CD4-positive, alpha-beta T cell (primary cell): ENCODE measurements around the gene ACTRT3. TPM values are rescaled to one million over a fixed set of nuclear protein-coding genes. Genes with fewer than 3 reads are reported as not detected.

Experiments used
- ATAC-seq: fragments of 200-7000 bp; cut with Tn5 transposase; one replicate; pipeline ENCODE4 v1.10.0; 2022; ENCODE audit warnings: mild to moderate bottlenecking; ENCODE audit not compliant: poor library complexity
- CTCF ChIA-PET: fragments of 350-600 bp; sonication (Branson Sonifier 250); formaldehyde crosslinking; loops from one replicate; lab custom pipeline; 2021; ENCODE audit warnings: antibody characterized with exemption, inconsistent platforms; lab: Charles Lee
- POLR2A ChIA-PET: fragments of 350-600 bp; sonication (Branson Sonifier 250); formaldehyde crosslinking; loops from one replicate; lab custom pipeline; 2021; ENCODE audit warnings: antibody characterized with exemption, inconsistent platforms; lab: Charles Lee
- DNase-seq, 14 experiments: peaks; one replicate each; pipeline ENCODE4 v3.0.0-alpha.2; 2013 to 2020; ENCODE audit warnings: mixed read lengths in 2 of 14
- H3K27ac ChIP-seq, 2 donors: one replicate each; pipeline versions ENCODE4 v1.5.1 to v1.7.0; 2013; ENCODE audit warnings: low read length in 2 of 2, low read depth in 1 of 2, mild to moderate bottlenecking in 1 of 2
- H3K27me3 ChIP-seq, 2 experiments: 1 replicate in 1 of 2; 2 replicates in 1 of 2; pipeline versions ENCODE4 v1.6.1 to v1.7.0; 2013; ENCODE audit warnings: low read length in 2 of 2, control low read depth in 1 of 2, mild to moderate bottlenecking in 1 of 2, moderate library complexity in 1 of 2; ENCODE audit not compliant: insufficient read depth in 2 of 2, control insufficient read depth in 1 of 2
- H3K36me3 ChIP-seq: one replicate; pipeline ENCODE4 v1.6.1; 2013; ENCODE audit warnings: low read length, control low read depth; ENCODE audit not compliant: insufficient read depth
- H3K4me1 ChIP-seq: one replicate; pipeline ENCODE4 v1.6.1; 2013; ENCODE audit warnings: low read length, control low read depth; ENCODE audit not compliant: insufficient read depth
- H3K4me3 ChIP-seq: one replicate; pipeline ENCODE4 v1.5.1; 2013; ENCODE audit warnings: mild to moderate bottlenecking, low read length, moderate library complexity
- H3K9me3 ChIP-seq, 2 experiments: 1 replicate in 1 of 2; 2 replicates in 1 of 2; pipeline versions ENCODE4 v1.6.1 to v1.7.0; 2013; ENCODE audit warnings: low read length in 2 of 2, mild to moderate bottlenecking in 2 of 2, control low read depth in 1 of 2, moderate library complexity in 1 of 2; ENCODE audit not compliant: control insufficient read depth in 1 of 2, insufficient read depth in 1 of 2
- H3K27ac Mint-ChIP-seq: one replicate; pipeline ENCODE4 v1.8.0; 2020; ENCODE audit warnings: mixed read lengths
- H3K27me3 Mint-ChIP-seq: one replicate; pipeline ENCODE4 v1.8.0; 2021; ENCODE audit warnings: mixed read lengths
- H3K36me3 Mint-ChIP-seq: one replicate; pipeline ENCODE4 v1.8.0; 2021; ENCODE audit warnings: low read depth, mixed read lengths
- H3K4me1 Mint-ChIP-seq: one replicate; pipeline ENCODE4 v1.8.0; 2021; ENCODE audit warnings: low read depth, mixed read lengths
- H3K4me3 Mint-ChIP-seq: one replicate; pipeline ENCODE4 v1.8.0; 2020; ENCODE audit warnings: mild to moderate bottlenecking, mixed read lengths
- H3K9me3 Mint-ChIP-seq: one replicate; pipeline ENCODE4 v1.8.0; 2020; ENCODE audit warnings: mixed read lengths
- intact Hi-C, 2 experiments: fragments of 100-400 bp; cut with DNase I in 1 of 2; cut with micrococcal nuclease in 1 of 2; formaldehyde crosslinking; loops; one replicate each; pipeline versions ENCODE4 v1.15.1 to v1.9.0; 2023 to 2025; cut with DNase I, micrococcal nuclease
- total RNA-seq, 174 experiments: library from RNA in 2 of 174; stranded (reverse) in 2 of 174; gene quantifications; one replicate each; pipeline ENCODE4 v1.2.3 and lab custom pipeline; 2021 to 2026
- TF ChIP-seq, protein P1 (sequence below): fragments of 200-600 bp; IDR thresholded peaks from one replicate; pipeline ENCODE4 v1.8.0; 2022; ENCODE audit warnings: antibody characterized with exemption, mild to moderate bottlenecking

The ACTRT3 gene
- total RNA-seq, 2 experiments from 2014 or later = not detected

DNA sequence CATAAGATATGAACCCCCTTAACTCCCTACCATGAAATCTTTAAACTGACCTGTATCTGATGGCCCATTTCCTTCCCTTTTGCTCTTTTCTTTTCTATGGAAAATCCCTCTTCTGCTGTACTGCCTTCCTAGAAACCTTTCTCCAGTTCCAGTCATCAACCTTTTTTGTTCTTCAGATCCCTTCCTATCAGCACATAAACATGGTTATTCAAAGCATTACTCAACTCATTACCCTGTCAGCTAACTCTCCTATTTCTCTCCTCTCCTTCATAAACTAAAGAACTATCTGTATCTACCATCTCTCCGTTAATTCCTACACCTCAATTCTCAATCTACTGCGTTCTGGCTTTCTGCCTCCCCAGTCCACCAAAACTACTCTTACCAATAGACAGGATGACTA, 17.5 kb downstream of the ACTRT3 start:
- TF ChIP-seq, protein P1, sequence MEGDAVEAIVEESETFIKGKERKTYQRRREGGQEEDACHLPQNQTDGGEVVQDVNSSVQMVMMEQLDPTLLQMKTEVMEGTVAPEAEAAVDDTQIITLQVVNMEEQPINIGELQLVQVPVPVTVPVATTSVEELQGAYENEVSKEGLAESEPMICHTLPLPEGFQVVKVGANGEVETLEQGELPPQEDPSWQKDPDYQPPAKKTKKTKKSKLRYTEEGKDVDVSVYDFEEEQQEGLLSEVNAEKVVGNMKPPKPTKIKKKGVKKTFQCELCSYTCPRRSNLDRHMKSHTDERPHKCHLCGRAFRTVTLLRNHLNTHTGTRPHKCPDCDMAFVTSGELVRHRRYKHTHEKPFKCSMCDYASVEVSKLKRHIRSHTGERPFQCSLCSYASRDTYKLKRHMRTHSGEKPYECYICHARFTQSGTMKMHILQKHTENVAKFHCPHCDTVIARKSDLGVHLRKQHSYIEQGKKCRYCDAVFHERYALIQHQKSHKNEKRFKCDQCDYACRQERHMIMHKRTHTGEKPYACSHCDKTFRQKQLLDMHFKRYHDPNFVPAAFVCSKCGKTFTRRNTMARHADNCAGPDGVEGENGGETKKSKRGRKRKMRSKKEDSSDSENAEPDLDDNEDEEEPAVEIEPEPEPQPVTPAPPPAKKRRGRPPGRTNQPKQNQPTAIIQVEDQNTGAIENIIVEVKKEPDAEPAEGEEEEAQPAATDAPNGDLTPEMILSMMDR = no peak
- H3K9me3 Mint-ChIP-seq = no peaks in the 10 kb centered on the region
- no peak for ATAC-seq

DNA sequence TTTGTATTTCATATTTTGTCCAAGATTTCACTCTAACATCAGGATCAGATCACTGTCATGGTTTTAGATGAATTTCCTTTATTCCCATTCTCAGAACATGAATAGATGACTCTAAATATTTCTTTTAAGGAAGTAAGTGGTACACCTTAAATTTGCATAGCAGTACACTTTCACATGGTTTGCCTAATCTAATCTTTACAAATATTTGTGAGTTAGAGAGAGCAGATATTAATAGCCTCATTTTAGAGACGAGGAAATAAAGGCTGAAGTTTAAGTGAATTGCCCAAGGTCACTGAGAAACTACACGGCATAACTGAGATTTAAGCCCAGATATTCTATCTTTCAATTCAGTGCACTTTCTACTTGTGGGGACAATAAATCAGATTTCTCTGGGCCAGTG, 18.7 kb downstream of the ACTRT3 start:
- peaks cover 6 to 9% of the 10 kb centered on the region in 2 experiments for H3K27me3 ChIP-seq
- H3K9me3 ChIP-seq = no peaks in the 10 kb centered on the region
- POLR2A ChIA-PET = no interaction called here
- Mint-ChIP-seq H3K27ac (no peak overlapping the region), H3K4me1 (peaks cover 4% of the 10 kb centered on the region), H3K36me3 (no peaks in the 10 kb centered on the region), H3K9me3 (no peaks in the 10 kb centered on the region), H3K27me3 (peaks cover 33% of the 10 kb centered on the region), H3K4me3 (no peak overlapping the region)
- H3K27ac ChIP-seq = no peak overlapping the region
- ATAC-seq (no peak), DNase-seq (no peak)
- no peaks in the 10 kb centered on the region for H3K36me3 ChIP-seq
- intact Hi-C loops = no loop called here
- no peak overlapping the region for H3K4me3 ChIP-seq
- H3K4me1 ChIP-seq = no peaks in the 10 kb centered on the region
- CTCF ChIA-PET = no interaction called here
- TF ChIP-seq, protein P1 = no peak

More for the DNA sequence above, 17.5 kb downstream of the ACTRT3 start:
- H3K4me3 Mint-ChIP-seq = no peak overlapping the region
- POLR2A ChIA-PET = no interaction called here
- CTCF ChIA-PET = no interaction called here
- H3K36me3 Mint-ChIP-seq = no peaks in the 10 kb centered on the region
- no peaks in the 10 kb centered on the region for H3K4me1 ChIP-seq
- no peak overlapping the region for H3K4me3 ChIP-seq
- H3K27ac Mint-ChIP-seq = no peak overlapping the region
- peaks cover 27% of the 10 kb centered on the region for H3K27me3 Mint-ChIP-seq
- peaks cover 3 to 9% of the 10 kb centered on the region in 2 experiments for H3K27me3 ChIP-seq
- H3K4me1 Mint-ChIP-seq = peaks cover 4% of the 10 kb centered on the region
- intact Hi-C loops = no loop called here
- no peaks in the 10 kb centered on the region for H3K36me3 ChIP-seq
- H3K9me3 ChIP-seq = no peaks in the 10 kb centered on the region
- no peak for DNase-seq
- no peak overlapping the region for H3K27ac ChIP-seq

DNA sequence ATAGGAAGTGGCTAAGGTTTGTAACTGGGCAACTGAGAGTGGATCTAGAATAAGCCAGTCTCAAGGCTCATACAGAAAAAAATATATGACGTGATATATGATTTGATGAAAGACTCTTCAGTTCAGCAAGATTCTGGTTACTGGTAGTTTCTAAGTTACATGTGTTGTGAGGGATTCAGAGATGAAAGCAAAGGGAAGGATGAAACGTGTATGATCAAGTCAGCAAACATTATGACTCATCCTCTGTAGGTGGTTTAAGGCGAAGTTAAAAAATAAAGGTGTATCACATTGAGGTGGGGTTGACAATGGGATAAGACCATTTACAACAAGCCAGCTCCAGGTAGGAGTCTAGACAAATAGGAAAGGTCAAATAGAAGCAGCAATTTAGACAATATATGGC, 20.7 kb downstream of the ACTRT3 start:
- no peaks in the 10 kb centered on the region for H3K36me3 ChIP-seq
- Mint-ChIP-seq H3K36me3 (no peaks in the 10 kb centered on the region), H3K27me3 (peaks cover 33% of the 10 kb centered on the region)

More for the DNA sequence above, 20.7 kb downstream of the ACTRT3 start:
- Mint-ChIP-seq H3K4me1 (peaks cover 4% of the 10 kb centered on the region), H3K9me3 (no peaks in the 10 kb centered on the region), H3K27ac (no peak overlapping the region), H3K4me3 (no peak overlapping the region)
- ChIA-PET CTCF (no interaction called here), POLR2A (no interaction called here)
- Histone ChIP-seq H3K4me1 (no peaks in the 10 kb centered on the region), H3K27me3 (peaks cover 6 to 9% of the 10 kb centered on the region in 2 experiments), H3K4me3 (no peak overlapping the region), H3K27ac (no peak overlapping the region), H3K9me3 (no peaks in the 10 kb centered on the region)
- intact Hi-C loops = loop anchor here in 1 of 2 experiments (10.0 kb wide), 2 partner anchors 884 to 1704 kb away; no protein-coding TSS in a partner anchor
- TF ChIP-seq, protein P1 = no peak
- DNase-seq (no peak), ATAC-seq (peak; percentile 62)
